Cardiac fibroblast (primary cell): ENCODE results near the gene NT5DC4.
A peak's percentile ranks its signal among the peaks of the same experiment; 100 is the strongest.
"Not testable (repeated sequence)": the region's sequence is repeated elsewhere in the genome, so short reads cannot be mapped to it uniquely, and the experiment has no call there.

Source experiments
- DNase-seq, 2 donors: peaks; one replicate each; pipeline versions ENCODE4 v3.0.0 to v3.0.0-alpha.2; 2010; ENCODE audit warnings: low read depth in 2 of 2
- H3K4me3 ChIP-seq, 2 donors: replicated peaks in 1 of 2; 1 replicate in 1 of 2; 2 replicates in 1 of 2; pipeline ENCODE4 v1.5.1; 2011; ENCODE audit warnings: low read depth in 2 of 2, low read length in 2 of 2, mild to moderate bottlenecking in 2 of 2, moderate library complexity in 1 of 2
- TF ChIP-seq, protein P1 (sequence below): IDR thresholded peaks from one replicate; pipeline ENCODE4 v1.5.1; 2011; ENCODE audit warnings: low read depth, mild to moderate bottlenecking, low read length, inconsistent platforms

The NT5DC4 gene

DNA sequence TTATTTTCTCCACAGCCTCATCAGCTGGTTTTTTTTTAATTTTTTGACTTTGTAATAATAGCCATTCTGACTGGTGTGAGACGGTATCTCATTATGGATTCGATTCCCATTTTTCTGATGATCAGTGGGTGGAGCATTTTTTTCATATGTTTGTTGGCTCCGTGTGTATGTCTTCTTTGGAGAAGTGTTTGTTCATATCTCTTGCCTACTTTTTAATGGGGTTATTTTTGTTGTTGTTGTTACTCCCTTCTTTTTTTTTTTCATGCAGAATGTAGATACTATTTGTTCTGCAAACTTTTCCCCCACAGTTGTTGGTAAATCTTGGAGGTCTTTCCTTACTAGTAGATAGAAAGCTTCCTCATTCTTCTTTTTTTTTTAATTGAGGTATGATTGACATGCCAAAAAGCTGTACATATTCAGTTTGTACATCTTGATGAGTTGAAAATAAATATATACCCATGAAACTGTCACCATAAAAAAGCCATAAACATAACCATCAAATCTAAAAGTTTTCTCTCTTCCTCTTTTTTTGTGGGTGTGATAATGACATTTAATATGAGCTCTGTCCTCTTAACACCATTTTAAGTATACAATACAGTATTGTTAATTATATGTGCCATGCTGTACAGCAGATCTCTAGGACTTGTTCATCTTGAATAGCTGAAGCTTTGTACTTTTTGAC, 21.8 kb upstream of the NT5DC4 start:
- TF ChIP-seq, protein P1, sequence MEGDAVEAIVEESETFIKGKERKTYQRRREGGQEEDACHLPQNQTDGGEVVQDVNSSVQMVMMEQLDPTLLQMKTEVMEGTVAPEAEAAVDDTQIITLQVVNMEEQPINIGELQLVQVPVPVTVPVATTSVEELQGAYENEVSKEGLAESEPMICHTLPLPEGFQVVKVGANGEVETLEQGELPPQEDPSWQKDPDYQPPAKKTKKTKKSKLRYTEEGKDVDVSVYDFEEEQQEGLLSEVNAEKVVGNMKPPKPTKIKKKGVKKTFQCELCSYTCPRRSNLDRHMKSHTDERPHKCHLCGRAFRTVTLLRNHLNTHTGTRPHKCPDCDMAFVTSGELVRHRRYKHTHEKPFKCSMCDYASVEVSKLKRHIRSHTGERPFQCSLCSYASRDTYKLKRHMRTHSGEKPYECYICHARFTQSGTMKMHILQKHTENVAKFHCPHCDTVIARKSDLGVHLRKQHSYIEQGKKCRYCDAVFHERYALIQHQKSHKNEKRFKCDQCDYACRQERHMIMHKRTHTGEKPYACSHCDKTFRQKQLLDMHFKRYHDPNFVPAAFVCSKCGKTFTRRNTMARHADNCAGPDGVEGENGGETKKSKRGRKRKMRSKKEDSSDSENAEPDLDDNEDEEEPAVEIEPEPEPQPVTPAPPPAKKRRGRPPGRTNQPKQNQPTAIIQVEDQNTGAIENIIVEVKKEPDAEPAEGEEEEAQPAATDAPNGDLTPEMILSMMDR: no peak
- no peak for DNase-seq
- no peak overlapping the region for H3K4me3 ChIP-seq

- no peak for DNase-seq
- TF ChIP-seq, protein P1: no peak
Measured at GRCh38 chr2:112699984-112700667, 20.7 kb upstream of the NT5DC4 start.

DNA sequence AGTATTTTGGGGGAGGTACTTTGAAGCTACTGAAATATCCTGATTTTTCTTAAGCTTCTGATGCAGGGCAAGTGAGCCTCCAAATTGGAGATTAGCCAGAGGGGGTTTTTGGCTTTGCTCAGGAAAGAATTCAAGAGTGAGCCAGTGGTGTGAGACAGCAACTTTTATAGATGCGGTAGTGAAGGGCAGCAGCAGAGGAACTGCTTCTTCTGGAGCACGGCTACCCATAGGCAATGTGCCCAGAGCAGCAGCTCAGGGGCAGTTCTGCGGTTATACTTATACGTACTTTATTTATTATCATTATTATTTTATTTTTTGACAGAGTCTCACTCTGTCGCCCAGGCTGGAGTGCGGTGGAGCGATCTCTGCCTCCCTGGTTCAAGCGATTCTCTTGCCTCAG, 19.8 kb upstream of the NT5DC4 start:
- no peak overlapping the region for H3K4me3 ChIP-seq
- DNase-seq: peak in 1 of 2 donors; percentile 56
- TF ChIP-seq, protein P1: no peak

More at GRCh38 chr2:112699984-112700667, 20.7 kb upstream of the NT5DC4 start:
- no peak overlapping the region for H3K4me3 ChIP-seq

- TF ChIP-seq, protein P1: no peak
Measured at GRCh38 chr2:112703684-112704083, 17.1 kb upstream of the NT5DC4 start.

GRCh38 chr2:112705575-112705974, 15.2 kb upstream of the NT5DC4 start:
- TF ChIP-seq, protein P1: no peak
- no peak overlapping the region for H3K4me3 ChIP-seq
- no peak for DNase-seq

More at GRCh38 chr2:112703684-112704083, 17.1 kb upstream of the NT5DC4 start:
- H3K4me3 ChIP-seq: no peak overlapping the region
- no peak for DNase-seq

DNA sequence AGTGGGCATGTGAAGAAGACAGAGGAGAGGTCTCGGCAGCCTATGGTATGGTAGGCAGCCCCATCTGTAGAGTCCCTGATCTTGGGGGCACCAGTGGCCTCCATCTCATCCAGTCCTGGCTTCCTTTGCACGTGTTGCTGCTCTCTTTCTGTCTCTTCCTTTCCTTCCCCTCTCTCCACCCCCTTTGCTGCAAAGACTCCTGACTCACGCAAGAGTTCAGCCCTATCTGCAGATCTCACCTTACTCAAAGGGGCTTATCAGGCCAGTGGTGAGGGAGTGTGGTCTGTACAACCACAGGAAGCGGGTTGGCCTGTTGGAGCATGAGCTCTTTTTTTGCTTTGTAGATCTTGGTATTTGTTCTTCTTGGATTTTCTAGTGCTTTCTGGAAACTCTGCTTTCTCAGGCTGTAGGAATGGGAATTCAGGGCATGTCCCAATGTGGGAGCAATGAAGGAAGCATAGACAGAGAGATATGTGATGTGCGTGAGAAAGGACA, 14.6 kb upstream of the NT5DC4 start:
- TF ChIP-seq, protein P1: no peak
- no peak overlapping the region for H3K4me3 ChIP-seq
- DNase-seq: peak in 1 of 2 donors; percentile 58

DNA sequence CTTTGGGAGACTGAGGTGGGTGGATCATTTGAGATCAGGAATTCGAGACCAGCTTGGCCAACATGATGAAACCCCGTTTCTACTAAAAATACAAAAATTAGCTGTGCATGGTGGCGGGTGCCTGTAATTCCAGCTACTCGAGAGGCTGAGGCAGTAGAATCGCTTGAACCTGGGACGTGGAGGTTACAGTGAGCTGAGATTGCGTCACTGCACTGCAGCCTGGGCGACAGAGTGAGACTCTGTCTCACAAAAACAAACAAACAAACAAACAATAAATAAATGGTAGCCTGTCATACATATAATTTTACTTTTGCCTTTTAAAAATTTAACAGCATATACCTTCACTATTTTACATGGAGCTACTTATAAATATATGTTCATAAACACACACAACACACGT, 13.9 kb upstream of the NT5DC4 start:
- not testable (repeated sequence) for DNase-seq, H3K4me3 ChIP-seq
